Measurements from ENCODE around the gene ARAP3.

Gene ARAP3

DNA sequence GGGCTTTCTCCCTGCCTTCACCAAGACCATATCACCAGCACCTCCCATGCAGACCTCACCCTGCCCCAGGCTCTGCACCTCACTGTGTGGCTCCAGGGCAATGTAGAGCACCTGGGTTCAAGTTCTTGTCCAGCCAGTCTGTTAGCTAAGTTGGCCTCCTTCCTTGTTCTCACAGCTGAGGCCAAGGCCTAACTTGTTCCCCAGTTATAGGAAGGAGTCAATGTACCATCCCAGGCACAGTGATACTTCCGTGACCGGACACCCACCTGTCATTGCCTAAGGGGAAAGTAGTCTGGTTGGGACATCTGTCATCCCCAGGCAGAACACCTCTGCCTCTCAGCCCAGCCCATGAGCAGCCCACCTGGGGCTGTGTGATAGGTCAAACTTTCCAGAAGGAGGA is 14.4 kb upstream of the ARAP3 start:
- no peak for DNase-seq

DNA sequence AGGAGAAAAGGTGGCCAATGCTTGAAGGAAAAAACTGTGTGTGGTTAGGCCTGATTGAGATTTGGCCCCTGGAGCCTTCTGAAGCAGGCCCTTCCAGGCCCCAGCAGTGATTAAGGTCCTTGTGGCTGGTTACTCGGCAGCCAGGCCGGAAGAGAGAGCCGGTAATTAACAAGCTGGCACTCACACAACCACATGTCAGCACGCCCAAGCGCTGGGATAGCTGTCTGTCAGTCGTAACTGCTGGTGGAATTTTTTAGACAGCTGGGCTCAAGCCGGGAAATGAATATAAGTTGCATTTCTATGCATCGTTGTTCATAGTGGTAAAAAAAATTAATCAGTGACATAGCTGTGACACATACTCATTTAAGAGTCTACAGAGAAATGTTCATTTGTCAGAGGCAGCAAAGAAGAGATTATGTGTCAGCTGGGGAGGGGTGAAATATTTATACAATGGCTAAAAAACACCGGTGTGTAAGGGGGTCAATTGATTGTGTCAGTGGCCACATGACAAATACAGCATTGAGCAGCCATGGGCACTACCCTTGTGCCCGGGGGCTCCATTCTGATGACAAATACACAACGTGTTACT is 13.7 kb upstream of the ARAP3 start:
- DNase-seq: no peak

DNA sequence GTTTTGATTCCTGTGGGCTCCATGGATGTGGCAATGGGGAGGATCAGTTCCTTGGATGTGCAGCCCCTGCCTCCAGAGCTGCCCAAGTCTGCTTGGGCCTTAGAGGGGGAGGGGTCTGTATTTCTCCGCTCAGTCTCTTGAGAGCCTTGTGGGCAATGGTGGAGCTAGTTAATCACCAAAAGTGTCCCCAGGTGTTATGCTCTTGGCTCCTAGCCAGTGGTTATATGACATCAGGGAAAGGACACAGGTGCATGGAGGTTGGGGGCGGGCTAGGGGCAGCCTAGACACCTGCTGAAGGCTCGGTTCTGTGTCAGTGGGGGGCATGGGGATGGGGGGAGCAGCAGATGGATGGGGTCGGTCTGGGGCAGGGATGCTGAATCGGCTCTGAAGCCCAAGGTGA is 12.4 kb upstream of the ARAP3 start:
- no peak for DNase-seq

DNA sequence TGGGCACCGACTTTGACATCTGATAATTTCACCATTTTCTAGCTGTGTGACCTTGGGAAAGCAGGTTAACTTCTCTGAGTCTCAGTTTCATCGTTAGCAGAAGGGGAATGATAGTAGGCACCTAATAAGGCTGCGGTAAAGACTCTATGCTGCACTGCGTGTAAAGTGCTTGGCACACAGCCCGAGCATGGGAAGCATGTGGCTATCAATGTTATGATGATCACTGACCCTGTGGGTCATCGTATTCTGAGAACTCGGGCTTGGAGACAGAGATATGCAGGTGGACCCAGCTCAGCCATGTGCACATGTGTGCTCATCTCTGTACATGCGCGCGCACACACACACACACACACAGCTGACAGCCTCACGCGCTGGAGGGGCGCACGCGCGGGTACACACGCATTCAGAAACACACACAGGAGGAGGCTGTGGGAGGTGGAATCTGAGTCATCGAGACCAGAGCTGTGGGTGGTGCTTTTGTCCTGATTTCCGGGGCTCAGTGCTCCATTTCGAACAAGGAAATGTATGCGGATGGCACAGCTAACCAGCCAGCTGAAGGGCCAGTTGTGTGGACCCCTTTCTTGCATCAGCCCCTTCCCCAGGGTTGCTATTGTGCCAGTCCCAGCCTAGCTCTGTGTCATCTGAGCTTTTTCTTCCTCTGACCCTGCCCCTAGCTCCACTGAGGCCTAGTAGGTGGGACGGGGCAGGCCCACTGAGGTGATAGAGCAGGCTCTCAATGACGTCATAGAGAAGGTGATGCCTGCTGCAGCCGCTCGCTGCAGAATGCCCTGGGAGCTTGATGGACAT is 11.1 kb upstream of the ARAP3 start:
- no peak for DNase-seq

DNA sequence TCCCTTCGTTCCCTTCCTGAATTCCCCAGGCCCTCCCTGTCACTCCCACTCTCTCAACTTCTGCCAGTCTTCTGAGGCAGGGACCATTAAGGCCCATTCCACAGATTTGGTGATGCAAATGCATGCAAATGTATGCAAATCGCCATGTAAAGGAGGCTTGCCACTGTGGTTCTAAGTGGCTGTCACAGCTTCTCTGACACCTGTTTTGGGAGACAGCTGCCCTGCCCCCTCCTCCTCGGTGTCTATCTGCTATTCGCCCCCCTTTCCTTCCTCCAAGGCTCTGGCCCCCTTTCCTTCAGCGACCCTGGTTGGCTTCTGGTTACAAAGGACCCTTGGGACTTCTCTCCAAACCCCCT is 10.5 kb upstream of the ARAP3 start:
- no peak for DNase-seq

DNA sequence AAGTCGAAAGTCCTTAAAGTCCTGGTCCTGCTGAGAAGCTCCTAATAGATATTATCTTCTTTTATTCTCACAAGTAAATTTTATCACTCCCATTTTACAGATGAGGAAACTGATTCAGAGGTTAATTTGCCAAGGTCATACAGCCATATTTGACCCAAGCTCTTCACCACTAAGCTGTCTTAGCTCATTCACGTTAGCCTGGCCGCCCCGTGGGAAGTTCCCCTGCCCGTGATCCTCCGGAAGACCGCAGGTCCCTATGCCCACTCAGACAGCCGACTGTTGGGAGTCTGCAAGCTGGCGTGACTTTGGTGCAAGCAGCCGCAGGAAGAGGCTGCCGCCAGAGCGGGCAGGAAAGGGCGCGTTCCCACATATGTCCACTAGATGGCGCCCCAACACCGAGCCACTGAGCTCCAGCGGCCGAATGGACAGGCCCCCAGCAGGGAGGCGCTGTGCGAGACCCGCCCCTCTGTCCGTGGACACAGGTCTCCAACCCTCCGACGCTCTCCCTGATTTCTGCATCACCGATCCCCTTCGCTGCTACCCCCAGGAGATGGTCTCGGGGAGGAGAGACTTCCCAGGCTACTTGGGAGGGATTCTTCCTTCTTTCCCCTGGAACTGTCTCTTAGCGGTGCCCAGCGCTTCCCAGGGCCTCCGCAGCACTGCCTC is 10.0 kb upstream of the ARAP3 start:
- peak; percentile 73 for DNase-seq

DNA sequence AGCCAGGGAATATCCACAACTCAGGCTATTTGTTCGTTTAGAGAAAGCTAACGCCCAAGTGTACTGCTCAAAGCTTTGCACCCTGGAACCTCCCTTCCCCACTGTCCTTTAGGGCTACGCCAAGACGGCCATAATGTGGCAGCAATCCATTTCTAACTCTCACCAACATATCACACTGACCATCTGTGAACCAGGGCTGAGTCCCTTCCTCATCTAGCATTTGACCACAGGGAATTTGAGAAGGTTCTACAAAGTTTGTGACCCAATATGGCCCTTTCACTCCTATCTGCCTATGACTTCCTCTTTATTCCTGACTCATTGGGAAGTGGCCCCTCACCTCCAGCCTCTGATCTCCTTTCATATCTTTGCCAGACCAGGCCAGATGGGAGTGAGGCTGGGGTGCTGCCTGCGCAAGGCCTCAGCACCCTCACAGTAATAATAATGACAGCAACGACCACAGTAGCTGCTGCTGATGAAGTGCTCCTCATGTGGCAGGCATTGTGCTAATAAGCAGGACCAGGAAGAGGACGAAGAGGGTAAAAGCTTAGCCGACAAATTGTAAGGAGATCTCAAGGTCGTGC is 9.3 kb upstream of the ARAP3 start:
- peak; percentile 14 for DNase-seq

DNA sequence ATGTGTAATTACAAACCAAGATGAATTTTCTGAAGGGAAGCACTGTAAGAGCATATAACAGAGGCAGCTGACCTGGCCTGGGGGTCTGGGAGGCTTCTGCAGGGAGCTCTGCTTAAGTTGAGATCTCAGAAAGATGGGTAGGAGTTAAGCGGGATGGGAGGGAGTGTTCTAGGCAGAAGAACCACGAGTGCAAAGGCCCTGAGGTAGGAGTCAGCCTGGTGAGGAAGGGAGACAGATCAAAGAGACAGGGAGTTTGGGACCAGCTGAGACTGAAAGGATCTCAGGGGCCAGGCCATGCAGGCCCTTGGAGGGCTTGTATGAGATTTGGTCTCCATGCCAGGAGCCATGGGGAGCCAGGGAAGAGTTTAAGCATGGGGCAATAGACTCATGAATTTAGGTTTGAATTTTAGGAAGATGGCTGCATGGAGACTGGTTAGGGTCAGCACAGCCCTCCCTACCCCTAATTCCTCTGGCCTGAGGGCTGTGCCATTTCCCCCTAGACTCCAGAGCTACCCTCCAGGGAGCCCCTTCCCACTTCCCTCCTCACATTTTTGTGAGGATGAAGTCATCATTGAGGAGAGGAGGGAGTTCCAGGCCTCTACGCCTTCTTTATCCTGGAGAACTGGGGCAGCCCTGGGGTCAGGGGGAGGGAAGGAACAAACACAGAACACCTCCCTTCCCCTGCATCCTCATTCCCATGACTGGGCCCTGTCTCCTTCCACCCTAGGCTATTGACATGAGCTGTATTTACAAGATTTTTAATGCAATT is 4.8 kb upstream of the ARAP3 start:
- no peak for DNase-seq

DNA sequence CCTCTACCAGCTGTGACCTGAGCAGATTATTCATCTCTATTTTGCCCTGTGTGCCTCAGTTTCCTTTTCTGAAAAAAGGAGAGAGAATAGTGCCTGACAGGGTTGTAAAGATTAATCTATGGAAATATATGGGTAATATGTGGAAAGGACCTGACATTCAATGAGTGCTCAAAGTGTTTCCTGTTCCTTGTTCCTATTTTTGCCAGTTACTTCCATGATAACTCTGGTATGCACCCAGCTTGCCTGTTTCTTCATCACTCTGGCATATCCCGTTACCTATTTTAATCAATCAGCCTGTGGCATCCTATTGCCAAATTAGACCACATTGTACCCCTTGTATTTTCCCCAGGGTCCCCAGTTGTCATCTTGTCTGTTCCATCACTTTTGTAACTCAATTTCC is 3.6 kb upstream of the ARAP3 start:
- DNase-seq: no peak

DNA sequence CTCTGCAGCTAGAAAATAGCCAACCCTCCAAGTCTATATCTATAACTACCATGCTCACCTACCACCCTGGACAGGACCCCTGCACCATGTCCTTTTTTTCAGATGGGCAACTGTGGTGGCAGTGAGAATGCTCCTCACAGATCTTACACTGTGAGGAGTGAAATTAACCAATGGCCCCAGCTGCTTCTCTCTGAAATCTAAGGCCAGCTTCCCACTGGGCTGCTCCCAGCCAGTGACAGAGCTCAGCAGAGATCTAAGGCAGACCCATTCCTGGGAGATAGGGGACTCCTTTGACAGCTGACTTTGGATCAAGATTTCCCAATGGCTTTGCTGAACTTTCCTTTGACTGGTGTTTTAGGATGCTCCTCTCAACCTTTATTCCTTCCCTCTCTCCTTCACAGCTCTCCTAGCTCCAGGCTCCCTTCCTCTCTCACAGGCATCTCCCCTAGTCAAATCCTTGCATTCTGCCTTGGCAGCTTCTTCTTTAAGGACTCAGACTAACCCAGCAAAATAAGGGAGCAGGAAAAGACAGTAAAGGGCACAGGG is 1.6 kb upstream of the ARAP3 start:
- DNase-seq: no peak

DNA sequence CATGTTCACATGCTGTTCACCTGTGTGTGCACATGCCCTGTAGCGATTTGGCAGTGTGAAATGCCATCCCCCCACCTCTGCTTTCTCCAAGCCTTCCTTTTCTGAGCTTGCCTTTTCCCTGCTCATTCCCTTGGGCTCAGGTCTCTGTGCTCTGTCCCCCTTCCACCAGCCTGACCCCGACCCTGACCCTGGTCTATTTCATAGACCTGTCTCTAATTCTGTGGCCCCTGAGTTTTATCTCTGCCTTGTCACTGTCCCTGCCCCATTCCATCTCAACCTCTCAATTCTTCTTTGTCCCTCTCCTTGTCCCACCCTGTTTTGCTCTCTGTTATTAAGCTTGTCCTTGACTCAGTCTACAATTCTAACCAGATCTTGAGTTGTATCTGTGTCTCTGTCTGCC is 735 bp downstream of the ARAP3 start:
- no peak for DNase-seq

DNA sequence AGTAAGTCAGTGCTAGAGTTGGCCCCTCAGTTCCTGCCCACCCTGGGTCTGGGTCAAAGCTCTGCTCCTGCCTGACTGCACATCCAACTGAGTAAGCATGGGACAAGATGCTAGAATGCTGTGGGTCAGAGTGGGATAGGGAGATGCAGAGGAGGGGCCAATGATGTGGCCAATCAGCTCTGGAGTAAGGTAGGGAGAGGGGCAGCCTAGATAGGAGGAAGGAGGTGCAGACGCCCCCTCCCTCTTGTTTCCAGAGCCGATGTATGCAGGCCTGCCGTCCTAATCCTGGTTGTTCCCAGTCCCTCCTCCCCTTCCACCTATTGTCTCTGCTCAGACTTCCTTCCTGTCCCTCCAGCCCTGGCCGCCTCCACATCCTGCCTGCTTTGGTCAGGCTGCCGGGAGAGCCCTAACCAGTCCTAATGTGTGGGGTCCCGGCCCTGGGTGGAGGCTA is 1.3 kb downstream of the ARAP3 start:
- no peak for DNase-seq

DNA sequence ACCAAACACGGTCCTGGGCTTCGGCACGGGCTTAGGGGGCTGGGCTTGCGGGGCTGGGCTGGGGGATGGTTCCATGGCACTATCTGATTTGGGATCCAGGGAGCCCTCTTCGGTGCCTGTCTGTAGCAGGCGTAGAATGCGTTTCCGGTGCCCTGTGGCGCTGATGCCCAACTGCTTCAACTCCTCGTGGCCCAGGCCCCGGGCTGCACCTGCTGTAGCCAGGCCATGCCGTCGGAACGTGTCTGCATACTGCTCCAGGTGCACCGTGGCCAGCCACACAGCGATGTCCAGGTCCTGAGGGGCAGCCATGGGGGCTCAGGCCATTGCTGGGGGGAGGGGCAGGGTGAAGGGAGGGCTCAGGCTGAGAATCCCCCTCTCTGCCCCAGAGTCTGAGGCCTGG is 1.9 kb downstream of the ARAP3 start:
- DNase-seq: no peak

DNA sequence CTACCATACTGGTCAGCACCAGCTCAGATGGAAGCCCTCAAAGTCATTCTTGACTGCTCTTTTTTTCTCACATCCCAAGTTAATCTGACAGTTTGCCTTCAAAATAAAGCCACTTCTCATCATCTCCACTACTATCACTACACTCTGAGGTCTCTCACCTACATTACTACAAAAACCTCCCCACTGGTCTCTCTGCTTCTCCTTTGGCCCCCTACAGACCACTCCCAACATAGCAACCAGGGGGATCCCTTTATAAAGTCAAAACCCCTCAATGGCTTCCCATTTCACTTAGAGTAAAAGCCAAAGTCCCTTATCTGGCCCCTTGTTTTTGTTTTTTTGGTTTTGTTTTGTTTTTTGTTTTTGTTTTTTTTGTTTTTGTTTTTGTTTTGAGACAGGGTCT is 4.6 kb downstream of the ARAP3 start:
- peak; percentile 19 for DNase-seq

DNA sequence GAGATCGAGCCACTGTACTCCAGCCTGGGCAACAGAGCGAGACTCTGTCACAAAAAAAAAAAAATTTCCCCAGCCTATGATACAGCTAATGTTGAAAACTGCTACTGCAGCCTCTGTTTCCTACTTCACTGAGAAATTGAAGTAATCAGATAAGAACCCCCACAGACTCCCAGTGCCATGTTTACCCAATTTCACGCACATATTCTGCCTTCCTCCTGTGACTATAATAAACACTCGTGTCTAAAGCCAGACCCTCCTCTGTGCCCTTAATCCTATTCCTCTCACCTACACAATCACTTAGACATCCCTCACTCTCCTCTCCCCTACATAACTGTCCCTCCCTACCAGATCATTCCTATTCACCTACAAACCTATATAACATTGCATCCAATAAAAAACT is 6.4 kb downstream of the ARAP3 start:
- no peak for DNase-seq

DNA sequence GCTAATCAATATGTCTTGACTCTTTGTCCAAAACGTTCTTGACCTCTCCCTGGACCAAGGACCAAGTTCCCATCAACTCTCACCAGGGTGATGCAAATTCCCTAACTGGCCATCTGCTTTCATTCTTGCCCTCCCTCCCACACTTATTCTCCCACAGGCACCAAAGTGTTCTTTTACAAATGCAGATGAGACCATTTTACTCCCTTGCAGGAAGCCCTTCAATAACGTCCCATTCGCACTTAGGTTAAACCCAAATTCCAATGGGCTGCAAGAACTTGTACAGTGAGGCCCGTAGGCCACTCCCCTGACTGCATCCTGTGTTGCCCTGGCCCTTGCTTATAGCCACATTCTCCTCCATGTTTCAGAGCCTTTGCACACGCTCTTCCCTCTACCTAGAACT is 7.3 kb downstream of the ARAP3 start:
- DNase-seq: no peak

DNA sequence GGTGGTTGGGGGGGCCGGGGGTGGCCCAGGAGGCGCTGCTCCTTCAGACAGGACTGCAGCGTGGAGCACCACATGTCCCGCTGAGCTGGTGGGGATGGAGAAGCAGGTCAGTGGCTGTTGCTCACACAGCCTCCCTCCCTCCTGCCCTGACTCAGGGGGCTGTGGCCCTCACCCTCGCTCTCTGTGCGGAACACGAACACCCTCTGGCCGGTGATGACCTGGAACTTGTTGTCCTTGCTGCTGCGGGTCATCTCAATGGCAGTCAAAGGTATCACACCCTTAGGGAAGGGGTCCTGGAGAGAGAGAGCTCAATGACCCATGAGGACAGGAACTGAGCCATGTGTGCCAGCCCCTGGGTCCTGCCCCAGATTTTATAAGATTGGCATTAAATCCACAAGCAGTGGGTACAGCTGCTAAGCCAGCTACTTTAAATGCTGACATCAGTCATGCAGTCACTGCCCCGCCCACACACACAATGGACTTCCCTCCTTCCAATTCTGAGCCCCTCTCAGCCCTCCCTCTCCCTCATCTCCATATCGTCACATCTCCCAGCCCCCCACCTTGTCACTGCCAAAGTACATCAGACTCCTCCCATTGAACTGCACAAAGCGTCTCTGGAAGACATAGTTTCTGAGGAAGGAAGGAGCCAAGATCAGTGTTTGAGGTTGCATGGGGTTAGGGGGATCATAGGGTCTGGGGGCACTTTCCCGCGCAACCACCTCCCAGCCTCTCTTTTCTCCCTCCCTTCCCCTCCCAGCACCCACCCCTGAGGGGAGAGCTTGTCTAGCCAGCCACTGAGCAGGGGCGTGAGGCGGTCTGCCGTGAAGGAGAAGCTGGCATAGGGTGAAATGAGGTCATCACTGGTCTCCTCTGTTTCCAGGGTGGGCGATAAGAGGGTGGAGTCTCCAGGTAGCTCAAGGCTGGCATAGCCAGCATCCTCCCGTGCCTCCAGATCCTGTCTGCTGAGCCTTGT is 8.9 kb downstream of the ARAP3 start:
- DNase-seq: no peak

DNA sequence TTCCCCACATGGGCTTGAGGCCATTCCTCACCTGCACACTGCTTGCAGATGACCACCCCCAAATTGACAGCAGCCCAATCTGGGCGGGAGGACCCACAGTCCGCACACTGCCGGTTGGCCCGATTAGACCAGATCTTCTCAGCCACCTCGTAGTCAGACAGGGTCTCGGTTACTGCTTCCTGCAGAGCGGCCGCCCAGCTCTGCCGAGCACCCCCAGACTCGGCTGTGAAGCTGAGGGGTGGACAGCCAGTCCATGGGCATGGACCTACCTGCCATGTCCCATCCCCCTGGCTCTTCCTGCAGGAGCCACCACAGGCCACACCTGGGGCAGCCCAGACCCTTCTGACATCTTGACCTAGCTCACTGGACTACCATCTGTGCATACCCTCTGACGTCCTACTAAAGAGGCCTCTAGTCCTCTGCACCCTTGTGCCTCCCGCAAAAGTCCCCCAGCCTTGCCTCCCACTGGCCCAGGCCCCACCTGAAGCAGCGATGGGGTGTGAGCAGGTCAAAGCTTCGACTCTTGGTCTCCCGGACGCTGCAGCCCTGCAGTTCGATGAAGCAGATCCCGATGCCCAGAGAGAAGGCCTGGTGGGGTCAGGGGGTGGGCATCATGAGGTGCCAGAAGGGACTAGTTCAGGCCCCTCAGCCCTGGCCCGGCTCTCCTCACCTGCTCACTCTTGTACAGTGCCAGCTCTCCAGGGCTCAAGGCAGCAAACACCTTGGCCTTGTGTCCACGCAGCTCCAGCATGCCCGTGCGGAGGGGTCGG is 9.8 kb downstream of the ARAP3 start:
- no peak for DNase-seq

DNA sequence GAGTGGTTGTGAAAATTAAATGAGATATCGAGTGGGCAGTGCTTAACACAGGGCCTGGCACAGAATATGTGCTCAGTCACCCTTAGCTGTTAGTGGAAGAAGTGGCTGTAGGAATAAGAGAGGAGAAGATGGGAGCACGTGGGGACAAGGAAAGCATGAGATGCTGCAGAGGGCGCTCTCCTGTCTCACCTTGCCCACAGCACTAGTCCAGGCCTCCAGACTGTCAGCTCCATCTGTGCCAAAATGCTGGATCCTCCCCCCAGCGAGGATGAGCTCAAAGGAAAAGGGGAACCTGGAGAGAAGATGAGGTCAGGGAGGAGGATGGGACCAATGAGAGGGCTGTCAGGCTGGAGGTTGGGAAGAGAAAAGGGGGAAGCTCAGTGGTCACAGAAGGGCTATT is 12.5 kb downstream of the ARAP3 start:
- DNase-seq: no peak

DNA sequence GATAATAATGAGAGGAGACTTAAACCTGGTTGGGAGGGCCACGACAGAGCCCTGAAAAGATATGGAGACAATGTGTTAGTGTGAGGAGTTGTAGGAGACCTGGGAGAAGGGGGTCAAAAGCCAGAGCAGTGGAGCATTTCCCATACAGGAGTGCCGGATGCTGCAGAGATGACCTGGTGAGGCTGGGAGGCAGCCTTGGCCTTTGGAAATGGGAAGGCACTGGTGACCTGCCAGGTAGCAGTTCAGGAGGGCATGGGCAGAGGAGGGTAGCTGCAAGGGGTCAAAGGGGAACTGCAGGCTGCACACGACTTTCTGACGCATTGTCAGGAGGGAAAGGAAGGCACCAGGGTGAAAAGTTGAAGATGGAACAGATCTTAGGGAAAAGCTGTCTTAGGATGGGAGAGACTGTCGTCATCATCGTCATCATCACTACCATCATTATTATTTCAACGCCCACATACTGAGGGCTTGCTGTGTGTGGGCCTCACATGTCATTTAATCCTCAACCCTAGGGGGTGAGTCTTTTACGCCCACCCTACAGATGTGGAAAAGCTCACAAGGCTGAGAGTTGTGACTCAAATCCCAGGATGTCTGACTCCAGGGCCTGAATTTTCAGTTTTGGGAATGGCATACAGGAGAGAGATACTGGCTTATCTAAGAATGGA is 13.3 kb downstream of the ARAP3 start:
- no peak for DNase-seq
